Measurements from ENCODE around the gene SLC6A20.
"Not testable (repeated sequence)": the region's sequence is repeated elsewhere in the genome, so short reads cannot be mapped to it uniquely, and the experiment has no call there.

The SLC6A20 gene

DNA sequence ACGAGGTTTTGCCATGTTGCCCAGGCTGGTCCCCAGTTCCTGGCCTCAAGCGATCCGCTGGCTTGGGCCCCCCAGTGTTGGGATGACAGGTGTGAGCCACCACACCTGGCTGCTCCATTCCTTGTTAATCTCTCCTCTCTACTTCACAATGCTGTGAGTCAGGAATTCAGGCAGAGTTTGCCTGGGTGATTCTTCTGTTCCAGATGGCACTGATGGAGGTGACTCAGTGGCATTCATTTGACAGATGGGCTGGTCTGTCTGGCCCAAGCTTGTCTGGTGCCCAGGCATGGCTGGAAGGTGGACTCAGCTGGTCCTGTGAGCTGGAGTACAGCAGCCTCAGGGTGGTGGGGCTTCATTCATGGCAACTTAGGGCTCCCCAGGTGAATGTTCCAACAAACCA is 43.2 kb downstream of the SLC6A20 start:
- H3K9ac ChIP-seq (ENCODE audit: low read length), result no peak overlapping the region
- H3K9me3 ChIP-seq (ENCODE audit: control insufficient read depth, low read length), result no peaks in the 10 kb centered on the region
- H4K8ac ChIP-seq (ENCODE audit: low read length), result no peak overlapping the region
- H4K91ac ChIP-seq (ENCODE audit: low read length), result no peak overlapping the region
- H2BK12ac ChIP-seq (ENCODE audit: low read length in 2 of 2), result no peak overlapping the region
- no peak overlapping the region for H2BK5ac ChIP-seq (ENCODE audit: low read depth, low read length, poor library complexity, severe bottlenecking)
- H2AFZ ChIP-seq (ENCODE audit: low read depth, low read length), result no peak overlapping the region
- H3K23ac ChIP-seq (ENCODE audit: low read length in 2 of 2), result no peak overlapping the region
- no peak for DNase-seq
- H3K4me2 ChIP-seq (ENCODE audit: low read length, poor library complexity, severe bottlenecking), result no peak overlapping the region
- H3K14ac ChIP-seq (ENCODE audit: low read length in 2 of 2), result no peak overlapping the region
- H3K27ac ChIP-seq (ENCODE audit: low read length, poor library complexity, severe bottlenecking), result no peak overlapping the region
- 100% methylated on average over 3 of the region's 3 CpGs for WGBS
- no peak overlapping the region for H2BK15ac ChIP-seq (ENCODE audit: low read depth, poor library complexity, severe bottlenecking)
- no peak overlapping the region for H3K18ac ChIP-seq (ENCODE audit: low read depth in 1 of 2, low read length in 2 of 2)
- peaks cover 13 to 27% of the 10 kb centered on the region in 2 experiments for H3K36me3 ChIP-seq (ENCODE audit: control insufficient read depth in 1 of 2, insufficient read depth in 2 of 2, low read depth in 1 of 2, low read length in 2 of 2)
- H2AK5ac ChIP-seq (ENCODE audit: low read length, severe bottlenecking), result no peak overlapping the region
- H3K4me1 ChIP-seq (ENCODE audit: control insufficient read depth, insufficient read depth, low read depth, low read length), result peaks cover under 1% of the 10 kb centered on the region
- H3K27me3 ChIP-seq (ENCODE audit: control insufficient read depth in 1 of 2, insufficient read depth in 1 of 2, low read length in 2 of 2), result peaks cover 0 to 4% of the 10 kb centered on the region in 2 experiments
- no peak overlapping the region for H3K4me3 ChIP-seq (ENCODE audit: insufficient read depth in 1 of 2, low read depth in 1 of 2, low read length in 2 of 2)
- no peak overlapping the region for H3K4ac ChIP-seq (ENCODE audit: low read depth in 1 of 2, low read length in 2 of 2)
- H3K79me1 ChIP-seq (replicated peaks; ENCODE audit: low read length, poor library complexity, severe bottlenecking), result no peaks in the 10 kb centered on the region
- no peak overlapping the region for H2BK120ac ChIP-seq (ENCODE audit: low read depth, low read length)

DNA sequence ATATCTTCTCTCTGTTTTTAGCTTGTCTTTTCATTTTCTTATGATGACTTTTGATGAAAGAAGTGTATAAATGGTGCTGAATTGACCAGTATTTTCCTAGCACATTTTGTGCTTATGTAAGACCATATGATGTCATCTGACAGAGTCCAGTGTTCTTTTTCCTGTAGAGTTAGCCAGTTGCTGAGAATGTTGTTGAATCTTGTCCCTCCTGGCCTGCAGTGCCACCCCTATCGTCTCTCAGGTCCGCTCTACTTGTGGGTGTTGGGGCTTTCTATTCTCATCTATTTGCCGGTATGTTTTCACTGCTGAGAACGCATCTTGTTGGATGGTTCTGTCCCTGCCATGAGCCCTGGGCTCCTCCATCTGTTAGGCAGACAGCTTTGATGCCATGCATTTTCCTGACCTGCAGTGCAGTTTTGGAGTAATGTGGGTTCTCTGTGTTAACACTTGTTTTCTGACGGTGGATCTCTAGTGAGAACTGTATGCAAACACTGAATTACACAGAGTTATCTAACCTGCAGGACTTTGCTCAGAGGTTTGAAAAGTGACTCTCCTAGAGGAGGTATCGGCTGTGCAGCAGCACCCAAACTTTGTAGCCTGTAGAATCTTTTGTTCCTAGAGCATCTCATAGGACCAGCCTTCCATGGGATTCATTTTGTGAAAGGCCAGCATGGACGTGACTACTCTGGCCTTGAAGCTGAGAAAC is 44.6 kb downstream of the SLC6A20 start:
- no peak overlapping the region for H3K4me3 ChIP-seq (ENCODE audit: insufficient read depth in 1 of 2, low read depth in 1 of 2, low read length in 2 of 2)
- peaks cover 2% of the 10 kb centered on the region for H3K4me1 ChIP-seq (ENCODE audit: control insufficient read depth, insufficient read depth, low read depth, low read length)
- H3K9me3 ChIP-seq (ENCODE audit: control insufficient read depth, low read length), result no peaks in the 10 kb centered on the region
- H3K79me1 ChIP-seq (replicated peaks; ENCODE audit: low read length, poor library complexity, severe bottlenecking), result peaks cover 2% of the 10 kb centered on the region
- peaks cover 27 to 40% of the 10 kb centered on the region in 2 experiments for H3K36me3 ChIP-seq (ENCODE audit: control insufficient read depth in 1 of 2, insufficient read depth in 2 of 2, low read depth in 1 of 2, low read length in 2 of 2)
- no peak overlapping the region for H2BK5ac ChIP-seq (ENCODE audit: low read depth, low read length, poor library complexity, severe bottlenecking)
- 89% methylated on average over 7 of the region's 7 CpGs for WGBS
- no peak overlapping the region for H4K8ac ChIP-seq (ENCODE audit: low read length)
- no peak overlapping the region for H3K4ac ChIP-seq (ENCODE audit: low read depth in 1 of 2, low read length in 2 of 2)
- no peak overlapping the region for H3K9ac ChIP-seq (ENCODE audit: low read length)
- H3K4me2 ChIP-seq (ENCODE audit: low read length, poor library complexity, severe bottlenecking), result no peak overlapping the region
- H2BK120ac ChIP-seq (ENCODE audit: low read depth, low read length), result no peak overlapping the region
- DNase-seq, result no peak
- H3K14ac ChIP-seq (ENCODE audit: low read length in 2 of 2), result no peak overlapping the region
- H2AFZ ChIP-seq (ENCODE audit: low read depth, low read length), result no peak overlapping the region
- no peak overlapping the region for H2BK12ac ChIP-seq (ENCODE audit: low read length in 2 of 2)
- peaks cover 0 to 4% of the 10 kb centered on the region in 2 experiments for H3K27me3 ChIP-seq (ENCODE audit: control insufficient read depth in 1 of 2, insufficient read depth in 1 of 2, low read length in 2 of 2)
- no peak overlapping the region for H3K18ac ChIP-seq (ENCODE audit: low read depth in 1 of 2, low read length in 2 of 2)
- H4K91ac ChIP-seq (ENCODE audit: low read length), result no peak overlapping the region
- no peak overlapping the region for H2BK15ac ChIP-seq (ENCODE audit: low read depth, poor library complexity, severe bottlenecking)
- H3K23ac ChIP-seq (ENCODE audit: low read length in 2 of 2), result no peak overlapping the region
- H2AK5ac ChIP-seq (ENCODE audit: low read length, severe bottlenecking), result no peak overlapping the region
- no peak overlapping the region for H3K27ac ChIP-seq (ENCODE audit: low read length, poor library complexity, severe bottlenecking)

DNA sequence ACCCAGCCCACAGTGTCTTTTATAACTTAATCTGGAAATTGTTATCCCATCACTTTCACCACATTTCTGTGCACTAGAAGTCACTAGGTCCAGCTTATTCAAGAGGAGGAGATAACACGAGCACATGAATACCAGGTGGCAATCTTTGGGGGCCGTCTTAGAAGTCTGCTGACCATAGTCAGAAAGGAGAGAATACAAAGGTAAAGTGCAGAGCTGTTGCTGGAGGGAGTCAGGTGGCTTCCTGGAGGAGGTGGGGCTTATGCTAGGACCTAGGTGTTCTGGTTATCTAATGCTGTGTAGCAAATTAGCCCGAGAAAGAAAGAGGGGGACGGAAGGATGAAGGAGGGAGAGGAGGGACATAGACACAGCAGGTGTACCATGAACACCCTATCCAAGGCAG is 46.5 kb downstream of the SLC6A20 start:
- Histone ChIP-seq H3K9ac (ENCODE audit: low read length) (no peak overlapping the region), H3K4me2 (ENCODE audit: low read length, poor library complexity, severe bottlenecking) (no peak overlapping the region), H2BK12ac (ENCODE audit: low read length in 2 of 2) (no peak overlapping the region), H3K27ac (ENCODE audit: low read length, poor library complexity, severe bottlenecking) (no peak overlapping the region), H2BK5ac (ENCODE audit: low read depth, low read length, poor library complexity, severe bottlenecking) (no peak overlapping the region), H2BK15ac (ENCODE audit: low read depth, poor library complexity, severe bottlenecking) (no peak overlapping the region), H3K9me3 (ENCODE audit: control insufficient read depth, low read length) (no peaks in the 10 kb centered on the region), H3K4me3 (ENCODE audit: insufficient read depth in 1 of 2, low read depth in 1 of 2, low read length in 2 of 2) (no peak overlapping the region), H3K79me1 (replicated peaks; ENCODE audit: low read length, poor library complexity, severe bottlenecking) (peaks cover 9% of the 10 kb centered on the region), H2BK120ac (ENCODE audit: low read depth, low read length) (no peak overlapping the region), H2AFZ (ENCODE audit: low read depth, low read length) (no peak overlapping the region), H3K4me1 (ENCODE audit: control insufficient read depth, insufficient read depth, low read depth, low read length) (peaks cover 8% of the 10 kb centered on the region), H3K14ac (ENCODE audit: low read length in 2 of 2) (no peak overlapping the region), H3K23ac (ENCODE audit: low read length in 2 of 2) (no peak overlapping the region), H2AK5ac (ENCODE audit: low read length, severe bottlenecking) (no peak overlapping the region), H3K18ac (ENCODE audit: low read depth in 1 of 2, low read length in 2 of 2) (no peak overlapping the region), H3K4ac (ENCODE audit: low read depth in 1 of 2, low read length in 2 of 2) (no peak overlapping the region), H3K36me3 (ENCODE audit: control insufficient read depth in 1 of 2, insufficient read depth in 2 of 2, low read depth in 1 of 2, low read length in 2 of 2) (peaks cover 35 to 57% of the 10 kb centered on the region in 2 experiments), H3K27me3 (ENCODE audit: control insufficient read depth in 1 of 2, insufficient read depth in 1 of 2, low read length in 2 of 2) (no peaks in the 10 kb centered on the region), H4K8ac (ENCODE audit: low read length) (no peak overlapping the region), H4K91ac (ENCODE audit: low read length) (no peak overlapping the region)
- 89% methylated on average over 4 of the region's 4 CpGs for WGBS
- DNase-seq, result no peak

GRCh38 chr3:45749036-45749600 is 47.2 kb downstream of the SLC6A20 start:
- not testable (repeated sequence) for H2AFZ ChIP-seq (ENCODE audit: low read depth, low read length); H3K18ac ChIP-seq (ENCODE audit: low read depth in 1 of 2, low read length in 2 of 2); H2AK5ac ChIP-seq (ENCODE audit: low read length, severe bottlenecking); H3K27ac ChIP-seq (ENCODE audit: low read length, poor library complexity, severe bottlenecking); H3K4ac ChIP-seq (ENCODE audit: low read depth in 1 of 2, low read length in 2 of 2); H2BK5ac ChIP-seq (ENCODE audit: low read depth, low read length, poor library complexity, severe bottlenecking); H3K27me3 ChIP-seq (ENCODE audit: control insufficient read depth in 1 of 2, insufficient read depth in 1 of 2, low read length in 2 of 2); H2BK120ac ChIP-seq (ENCODE audit: low read depth, low read length); DNase-seq; H3K4me2 ChIP-seq (ENCODE audit: low read length, poor library complexity, severe bottlenecking); H3K9me3 ChIP-seq (ENCODE audit: control insufficient read depth, low read length); H3K23ac ChIP-seq (ENCODE audit: low read length in 2 of 2); H2BK15ac ChIP-seq (ENCODE audit: low read depth, poor library complexity, severe bottlenecking); H2BK12ac ChIP-seq (ENCODE audit: low read length in 2 of 2); H4K8ac ChIP-seq (ENCODE audit: low read length); H4K91ac ChIP-seq (ENCODE audit: low read length); H3K9ac ChIP-seq (ENCODE audit: low read length); H3K4me1 ChIP-seq (ENCODE audit: control insufficient read depth, insufficient read depth, low read depth, low read length); H3K4me3 ChIP-seq (ENCODE audit: insufficient read depth in 1 of 2, low read depth in 1 of 2, low read length in 2 of 2); H3K14ac ChIP-seq (ENCODE audit: low read length in 2 of 2); H3K79me1 ChIP-seq (replicated peaks; ENCODE audit: low read length, poor library complexity, severe bottlenecking)
- peaks cover 35 to 61% of the 10 kb centered on the region in 2 experiments for H3K36me3 ChIP-seq (ENCODE audit: control insufficient read depth in 1 of 2, insufficient read depth in 2 of 2, low read depth in 1 of 2, low read length in 2 of 2)
- 86% methylated on average over 4 of the region's 4 CpGs for WGBS

All from mesenchymal stem cell (in vitro differentiated cells and primary cell).